Heart left ventricle (tissue), 16 donors: ENCODE measurements around the gene DAPK2. TPM values are rescaled to one million over a fixed set of nuclear protein-coding genes. Genes with fewer than 3 reads are reported as not detected.

Experiments
- ATAC-seq, 4 donors: fragments of 200-7000 bp; cut with Tn5 transposase; one replicate each; pipeline ENCODE4 v1.9.1; 2020 to 2022; ENCODE audit warnings: moderate library complexity in 4 of 4, mild to moderate bottlenecking in 3 of 4, moderate number of reproducible peaks in 1 of 4
- DNase-seq, 5 donors: peaks; one replicate each; pipeline ENCODE4 v3.0.0-alpha.2; 2020
- H3K27ac ChIP-seq, 12 donors: fragments of 200-600 bp; sonication (generic) in 4 of 12; one replicate each; pipeline versions ENCODE4 v1.5.0 to v1.8.0; 2016 to 2022; ENCODE audit warnings: mild to moderate bottlenecking in 2 of 12
- H3K27me3 ChIP-seq, 9 donors: fragments of 200-600 bp; sonication (generic) in 2 of 9; one replicate each; pipeline versions ENCODE4 v1.5.1 to v1.8.0; 2016 to 2022; ENCODE audit warnings: mild to moderate bottlenecking in 3 of 9
- H3K36me3 ChIP-seq, 9 donors: fragments of 200-600 bp; sonication (generic) in 2 of 9; one replicate each; pipeline versions ENCODE4 v1.5.0 to v1.8.0; 2018 to 2022; ENCODE audit warnings: mild to moderate bottlenecking in 2 of 9
- H3K4me1 ChIP-seq, 12 donors: fragments of 200-600 bp; sonication (generic) in 4 of 12; one replicate each; pipeline versions ENCODE4 v1.5.0 to v1.8.0; 2016 to 2022; ENCODE audit warnings: mild to moderate bottlenecking in 3 of 12
- H3K4me3 ChIP-seq, 12 donors: fragments of 200-600 bp; sonication (generic) in 4 of 12; one replicate each; pipeline versions ENCODE4 v1.5.0 to v1.8.0; 2017 to 2022; ENCODE audit warnings: mild to moderate bottlenecking in 9 of 12, moderate library complexity in 4 of 12
- H3K9me3 ChIP-seq, 12 donors: fragments of 200-600 bp; sonication (generic) in 4 of 12; one replicate each; pipeline versions ENCODE4 v1.5.0 to v1.8.0; 2016 to 2022; ENCODE audit warnings: mild to moderate bottlenecking in 1 of 12
- POLR2A ChIP-seq, 2 donors: fragments of 450-650 bp; IDR thresholded peaks; one replicate each; pipeline ENCODE4 v1.6.1; 2017; ENCODE audit warnings: antibody characterized with exemption in 2 of 2, mild to moderate bottlenecking in 2 of 2, moderate library complexity in 2 of 2
- WGBS, 4 donors: extraction: QIAGEN DNeasy Blood & Tissue Kit in 2 of 4; methylation state at CpG; one replicate each; pipeline versions ENCODE4 v1.1.5 to v1.1.7; 2013 to 2018; 5-methylcytosine and 5-hydroxymethylcytosine counted together
- intact Hi-C, 10 donors: fragments of 100-400 bp; cut with DNase I; formaldehyde crosslinking; loops; one replicate each; pipeline versions ENCODE4 v1.11.1 to v1.14.2; 2022
- polyA plus RNA-seq, 2 donors: library from polyadenylated mRNA; stranded (reverse); fragments of 200-250 nt; gene quantifications; one replicate each; pipeline ENCODE4 v1.2.3, GENCODE V29; 2013
- total RNA-seq, 9 donors: library from RNA; depleted of rRNA in 2 of 9; stranded (reverse); fragments of >200 nt in 2 of 9; fragmentation: NEBNext Ultra II Directional in 3 of 9; extraction: Animal tissue kit (Norgen Biotek cat#: 25700) in 3 of 9; gene quantifications; one replicate each; pipeline versions ENCODE4 v1.1.0 to v1.2.4, GENCODE V29; 2016 to 2023
- TF ChIP-seq, protein P1 (sequence below), 12 donors: fragments of 200-600 bp; sonication (generic) in 4 of 12; IDR thresholded peaks; one replicate each; pipeline versions ENCODE4 v1.5.0 to v1.8.0; 2018 to 2022; ENCODE audit warnings: antibody characterized with exemption in 12 of 12, mild to moderate bottlenecking in 5 of 12
- donor health status: ischemic (EF 13 %, LVEDD 7.1; RV severe dilation, severe dysfunction).
- donor health status: healthy with polysubstance abuse.
- donor health status: DM: no; HTN: yes; CAD: no.
- donor health status: DM: no; HTN: no; CAD: no.
- donor health status: ischemic (EF 25% LVEDD 6.9; RV normal size, moderate dysfunction).
- donor health status: ischemic (EF 25% LVEDD 5.7; RV mildly dilated, moderate dysfunction).
- donor health status: healthy.
- donor health status: DM: yes; HTN: yes; CAD: no.
- donor health status: ischemic (EF 35%, LVEDD 5.7; RV mildly dilated, moderate dysfunction).
- donor health status: nonischemic (EF 11% LVEDD 7.7; RV severe dilation, severe dysfunction).
- donor health status: DM: yes; HTN: yes; CAD: no.
- donor health status: PGD.
- donor health status: ischemic (EF 29% LVEDD 5.4; RV normal size, mild dysfunction).
- donor health status: nonischemic (EF 23%, LVEDD 6.1; RV moderate dilation, normal function).

DAPK2 gene
- total and polyA plus RNA-seq, 11 donors: 20.4 to 56.2 (median 26.4) TPM

GRCh38 chr15:63938486-63939061, 107.7 kb downstream of the DAPK2 start:
- peak in 1 of 5 donors; percentile 15 for DNase-seq
- TF ChIP-seq, protein P1, sequence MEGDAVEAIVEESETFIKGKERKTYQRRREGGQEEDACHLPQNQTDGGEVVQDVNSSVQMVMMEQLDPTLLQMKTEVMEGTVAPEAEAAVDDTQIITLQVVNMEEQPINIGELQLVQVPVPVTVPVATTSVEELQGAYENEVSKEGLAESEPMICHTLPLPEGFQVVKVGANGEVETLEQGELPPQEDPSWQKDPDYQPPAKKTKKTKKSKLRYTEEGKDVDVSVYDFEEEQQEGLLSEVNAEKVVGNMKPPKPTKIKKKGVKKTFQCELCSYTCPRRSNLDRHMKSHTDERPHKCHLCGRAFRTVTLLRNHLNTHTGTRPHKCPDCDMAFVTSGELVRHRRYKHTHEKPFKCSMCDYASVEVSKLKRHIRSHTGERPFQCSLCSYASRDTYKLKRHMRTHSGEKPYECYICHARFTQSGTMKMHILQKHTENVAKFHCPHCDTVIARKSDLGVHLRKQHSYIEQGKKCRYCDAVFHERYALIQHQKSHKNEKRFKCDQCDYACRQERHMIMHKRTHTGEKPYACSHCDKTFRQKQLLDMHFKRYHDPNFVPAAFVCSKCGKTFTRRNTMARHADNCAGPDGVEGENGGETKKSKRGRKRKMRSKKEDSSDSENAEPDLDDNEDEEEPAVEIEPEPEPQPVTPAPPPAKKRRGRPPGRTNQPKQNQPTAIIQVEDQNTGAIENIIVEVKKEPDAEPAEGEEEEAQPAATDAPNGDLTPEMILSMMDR (IDR thresholded peaks at IDR 0.05): no peak
- WGBS, 4 donors: 66 to 75% (median 71%) methylated on average over 6 of the region's 6 CpGs
- Histone ChIP-seq H3K36me3 (peaks cover 0 to 3% (median 0%) of the 10 kb centered on the region in 9 donors), H3K27me3 (no peaks in the 10 kb centered on the region), H3K4me1 (peaks cover 8 to 46% (median 39%) of the 10 kb centered on the region in 12 donors), H3K4me3 (no peak overlapping the region), H3K9me3 (no peaks in the 10 kb centered on the region), H3K27ac (peak overlapping the region in 9 of 12 donors; percentile 6 to 89 (median 68))
- ATAC-seq: no peak
- intact Hi-C loops: no loop called here

GRCh38 chr15:63933522-63933921, 112.8 kb downstream of the DAPK2 start:
- H3K27me3 ChIP-seq: no peaks in the 10 kb centered on the region
- peaks cover 0 to 17% (median 9%) of the 10 kb centered on the region in 12 donors for H3K4me1 ChIP-seq
- ATAC-seq: no peak
- TF ChIP-seq, protein P1 (IDR thresholded peaks at IDR 0.05): no peak
- TF ChIP-seq POLR2A (IDR thresholded peaks at IDR 0.05): no peak
- 96 to 100% (median 97%) methylated on average over 5 of the region's 5 CpGs for WGBS, 4 donors
- no peak for DNase-seq
- no peak overlapping the region for H3K27ac ChIP-seq
- peaks cover 0 to 20% (median 0%) of the 10 kb centered on the region in 9 donors for H3K36me3 ChIP-seq
- intact Hi-C loops: no loop called here
- no peaks in the 10 kb centered on the region for H3K9me3 ChIP-seq
- H3K4me3 ChIP-seq: no peak overlapping the region

- ATAC-seq: no peak
- no peak for DNase-seq
- WGBS, 4 donors: 72 to 85% (median 79%) methylated on average over 4 of the region's 4 CpGs
- peaks cover 0 to 15% (median 7%) of the 10 kb centered on the region in 12 donors for H3K4me1 ChIP-seq
- no peak overlapping the region for H3K27ac ChIP-seq
- H3K27me3 ChIP-seq: no peaks in the 10 kb centered on the region
- TF ChIP-seq, protein P1 (IDR thresholded peaks at IDR 0.05): no peak
- TF ChIP-seq POLR2A (IDR thresholded peaks at IDR 0.05): no peak
- H3K9me3 ChIP-seq: no peaks in the 10 kb centered on the region
- no peak overlapping the region for H3K4me3 ChIP-seq
- intact Hi-C loops: no loop called here
- peaks cover 0 to 23% (median 0%) of the 10 kb centered on the region in 9 donors for H3K36me3 ChIP-seq
Observed at GRCh38 chr15:63931556-63931955, 114.7 kb downstream of the DAPK2 start.

GRCh38 chr15:63930034-63930433, 116.3 kb downstream of the DAPK2 start:
- H3K36me3 ChIP-seq: peaks cover 0 to 32% (median 0%) of the 10 kb centered on the region in 9 donors
- H3K4me3 ChIP-seq: no peak overlapping the region
- no peaks in the 10 kb centered on the region for H3K9me3 ChIP-seq
- peaks cover 0 to 17% (median 7%) of the 10 kb centered on the region in 12 donors for H3K4me1 ChIP-seq
- ATAC-seq (no peak), DNase-seq (no peak)
- no peak overlapping the region for H3K27ac ChIP-seq
- TF ChIP-seq POLR2A (IDR thresholded peaks at IDR 0.05): no peak
- TF ChIP-seq, protein P1 (IDR thresholded peaks at IDR 0.05): no peak
- WGBS, 4 donors: 96 to 98% (median 97%) methylated on average over 5 to 7 of the region's 7 CpGs
- intact Hi-C loops: no loop called here
- no peaks in the 10 kb centered on the region for H3K27me3 ChIP-seq
